ENCODE results near the gene TCTN2.

- no peak for TF ChIP-seq GATA3 (IDR thresholded peaks at IDR 0.05; ENCODE audit: low read depth, low read length)
- no peak for TF ChIP-seq GATA2 (IDR thresholded peaks at IDR 0.05; ENCODE audit: low read depth, low read length)
Measured at GRCh38 chr12:123690191-123690840, 19.4 kb downstream of the TCTN2 start.

Data from SH-SY5Y (cell line).